OCI-LY3 (cell line): ENCODE results near the gene APBA1.

Experiments used
- H2AFZ ChIP-seq: fragments of 200-600, 300-600 bp; shearing (Covaris generic); 2 replicates; pipeline ENCODE4 v1.6.0; 2014; ENCODE audit warnings: antibody characterized with exemption, low read depth, low read length
- H3K27ac ChIP-seq: fragments of 200-600, 300-600 bp; sonication (generic); 2 replicates; pipeline ENCODE4 v1.5.1; 2014; ENCODE audit warnings: mild to moderate bottlenecking, low read length, moderate library complexity, mixed read lengths
- H3K27me3 ChIP-seq: fragments of 200-600, 300-600 bp; sonication (generic); 2 replicates; pipeline ENCODE4 v1.6.1; 2014; ENCODE audit warnings: low read depth, low read length, mixed read lengths
- H3K36me3 ChIP-seq: fragments of 200-600, 300-600 bp; sonication (generic); replicated peaks from 2 replicates; pipeline ENCODE3; 2014; ENCODE audit warnings: low read depth, low read length, mixed read lengths
- H3K4me1 ChIP-seq: fragments of 300-600, 200-600 bp; sonication (generic); 2 replicates; pipeline ENCODE4 v1.6.1; 2014; ENCODE audit warnings: low read length, mixed read lengths
- H3K4me2 ChIP-seq: fragments of 200-600, 300-600 bp; sonication (generic); 2 replicates; pipeline ENCODE4 v1.6.1; 2014; ENCODE audit warnings: low read length, mixed read lengths
- H3K4me3 ChIP-seq: fragments of 300-600, 200-600 bp; sonication (generic); 2 replicates; pipeline ENCODE4 v1.5.1; 2014; ENCODE audit warnings: antibody characterized with exemption, mild to moderate bottlenecking, low read length, moderate library complexity
- H3K79me2 ChIP-seq: fragments of 300-600, 200-600 bp; shearing (Covaris generic); 2 replicates; pipeline ENCODE4 v1.6.1; 2014; ENCODE audit warnings: mild to moderate bottlenecking, low read length, mixed read lengths
- H3K9ac ChIP-seq: fragments of 300-600, 200-600 bp; shearing (Covaris generic); 2 replicates; pipeline ENCODE4 v1.6.0; 2014; ENCODE audit warnings: mild to moderate bottlenecking, low read length, moderate library complexity
- H3K9me3 ChIP-seq: fragments of 200-600, 300-600 bp; shearing (Covaris generic); 2 replicates; pipeline ENCODE4 v1.6.1; 2014; ENCODE audit warnings: low read length, mixed read lengths; ENCODE audit not compliant: insufficient read depth
- H4K20me1 ChIP-seq: fragments of 200-600, 300-600 bp; sonication (generic); 2 replicates; pipeline ENCODE4 v1.6.1; 2016; ENCODE audit warnings: low read length, mixed read lengths; ENCODE audit not compliant: insufficient read depth
- CTCF ChIP-seq: fragments of 200-600, 300-600 bp; sonication (generic); IDR thresholded peaks from 2 replicates; pipeline ENCODE4 v1.5.1; 2014; ENCODE audit warnings: antibody characterized with exemption, low read length, low read depth
- EZH2phosphoT487 ChIP-seq: fragments of 200-600 bp; shearing (Covaris generic); IDR thresholded peaks from 2 replicates; pipeline ENCODE4 v1.6.1; 2018; ENCODE audit warnings: antibody characterized with exemption, mixed run types, low read depth

The APBA1 gene

GRCh38 chr9:69499959-69500358, 172.2 kb downstream of the APBA1 start:
- H3K36me3 ChIP-seq: no peaks in the 10 kb centered on the region
- H3K27me3 ChIP-seq: peaks cover 37% of the 10 kb centered on the region
- no peak for TF ChIP-seq CTCF
- no peak for TF ChIP-seq EZH2phosphoT487

GRCh38 chr9:69499407-69499806, 172.8 kb downstream of the APBA1 start:
- H4K20me1 ChIP-seq: no peaks in the 10 kb centered on the region
- H3K4me1 ChIP-seq: no peaks in the 10 kb centered on the region
- no peak overlapping the region for H2AFZ ChIP-seq
- no peak overlapping the region for H3K9ac ChIP-seq
- no peak overlapping the region for H3K4me2 ChIP-seq
- no peak overlapping the region for H3K27ac ChIP-seq
- H3K9me3 ChIP-seq: no peaks in the 10 kb centered on the region
- H3K4me3 ChIP-seq: no peak overlapping the region
- no peaks in the 10 kb centered on the region for H3K36me3 ChIP-seq
- no peaks in the 10 kb centered on the region for H3K79me2 ChIP-seq
- TF ChIP-seq EZH2phosphoT487 (no peak), CTCF (no peak)
- peaks cover 40% of the 10 kb centered on the region for H3K27me3 ChIP-seq

More at GRCh38 chr9:69499959-69500358, 172.2 kb downstream of the APBA1 start:
- H3K4me3 ChIP-seq: no peak overlapping the region
- no peaks in the 10 kb centered on the region for H3K79me2 ChIP-seq
- no peaks in the 10 kb centered on the region for H3K9me3 ChIP-seq
- no peak overlapping the region for H3K4me2 ChIP-seq
- H4K20me1 ChIP-seq: no peaks in the 10 kb centered on the region
- no peak overlapping the region for H3K27ac ChIP-seq
- H3K9ac ChIP-seq: no peak overlapping the region
- H3K4me1 ChIP-seq: no peaks in the 10 kb centered on the region
- no peak overlapping the region for H2AFZ ChIP-seq

- Histone ChIP-seq H3K4me3 (no peak overlapping the region), H2AFZ (no peak overlapping the region), H3K4me2 (no peak overlapping the region), H4K20me1 (no peaks in the 10 kb centered on the region), H3K27me3 (peaks cover 32% of the 10 kb centered on the region), H3K27ac (no peak overlapping the region), H3K4me1 (no peaks in the 10 kb centered on the region), H3K79me2 (no peaks in the 10 kb centered on the region), H3K9me3 (no peaks in the 10 kb centered on the region), H3K9ac (no peak overlapping the region), H3K36me3 (no peaks in the 10 kb centered on the region)
- TF ChIP-seq CTCF: no peak
- TF ChIP-seq EZH2phosphoT487: no peak
These were observed 173.7 kb downstream of the APBA1 start for GRCh38 chr9:69498470-69498869.

- no peaks in the 10 kb centered on the region for H3K36me3 ChIP-seq
- H3K27ac ChIP-seq: no peak overlapping the region
- H3K27me3 ChIP-seq: peaks cover 26% of the 10 kb centered on the region
- no peak overlapping the region for H3K4me3 ChIP-seq
- no peak overlapping the region for H3K4me2 ChIP-seq
- no peak for TF ChIP-seq EZH2phosphoT487
- H4K20me1 ChIP-seq: no peaks in the 10 kb centered on the region
- H2AFZ ChIP-seq: no peak overlapping the region
- no peaks in the 10 kb centered on the region for H3K4me1 ChIP-seq
- H3K9me3 ChIP-seq: no peaks in the 10 kb centered on the region
- H3K79me2 ChIP-seq: no peaks in the 10 kb centered on the region
- no peak overlapping the region for H3K9ac ChIP-seq
These were observed 174.4 kb downstream of the APBA1 start for GRCh38 chr9:69497816-69498215.
